ENCODE data around the gene OSBPL2. TPM values are rescaled to one million over a fixed set of nuclear protein-coding genes. Genes with fewer than 3 reads are reported as not detected.

OSBPL2 gene
- polyA plus RNA-seq, 1 donor (not counting 4 experiments of a cell fraction or from before 2014, with no cell fraction given): 15.9 TPM

- Histone ChIP-seq H3K4me3 (ENCODE audit: control insufficient read depth in 2 of 3, extremely low read depth in 1 of 3, insufficient read depth in 2 of 3, low read depth in 1 of 3, low read length in 3 of 3) (peak overlapping the region; percentile 59 to 77 (median 69)), H3K9me3 (ENCODE audit: control insufficient read depth, low read depth, low read length) (no peaks in the 10 kb centered on the region), H3K27ac (ENCODE audit: control insufficient read depth, insufficient read depth, low read length) (peak overlapping the region; percentile 82), H3K4me1 (ENCODE audit: control insufficient read depth, extremely low read depth, insufficient read depth, low read length) (peaks cover 29% of the 10 kb centered on the region), H3K79me2 (ENCODE audit: control insufficient read depth, insufficient read depth, low read length) (peaks cover 38% of the 10 kb centered on the region), H4K20me1 (ENCODE audit: control insufficient read depth, extremely low read depth, insufficient read depth, low read length) (peaks cover 34% of the 10 kb centered on the region), H3K36me3 (ENCODE audit: control insufficient read depth in 2 of 2, extremely low read depth in 1 of 2, insufficient read depth in 2 of 2, low read length in 2 of 2) (peaks cover 21 to 32% of the 10 kb centered on the region in 2 experiments), H3K27me3 (ENCODE audit: control insufficient read depth, extremely low read depth, insufficient read depth, low read length) (no peaks in the 10 kb centered on the region), H3K9ac (ENCODE audit: control insufficient read depth, extremely low read depth, insufficient read depth, low read length) (peak overlapping the region; percentile 88), H3K4me2 (ENCODE audit: control insufficient read depth, extremely low read depth, insufficient read depth, low read depth, low read length) (peak overlapping the region; percentile 88), H2AFZ (ENCODE audit: control insufficient read depth, low read length) (no peak overlapping the region), H3K9me1 (ENCODE audit: control insufficient read depth, extremely low read depth, insufficient read depth, low read length) (no peaks in the 10 kb centered on the region)
- FAIRE-seq (peak; percentile 9), DNase-seq (ENCODE audit: low read depth, low spot score) (peak; percentile 81)
- no peak for TF ChIP-seq EZH2 (IDR thresholded peaks at IDR 0.05; ENCODE audit: low read length)
- TF ChIP-seq, protein P1, sequence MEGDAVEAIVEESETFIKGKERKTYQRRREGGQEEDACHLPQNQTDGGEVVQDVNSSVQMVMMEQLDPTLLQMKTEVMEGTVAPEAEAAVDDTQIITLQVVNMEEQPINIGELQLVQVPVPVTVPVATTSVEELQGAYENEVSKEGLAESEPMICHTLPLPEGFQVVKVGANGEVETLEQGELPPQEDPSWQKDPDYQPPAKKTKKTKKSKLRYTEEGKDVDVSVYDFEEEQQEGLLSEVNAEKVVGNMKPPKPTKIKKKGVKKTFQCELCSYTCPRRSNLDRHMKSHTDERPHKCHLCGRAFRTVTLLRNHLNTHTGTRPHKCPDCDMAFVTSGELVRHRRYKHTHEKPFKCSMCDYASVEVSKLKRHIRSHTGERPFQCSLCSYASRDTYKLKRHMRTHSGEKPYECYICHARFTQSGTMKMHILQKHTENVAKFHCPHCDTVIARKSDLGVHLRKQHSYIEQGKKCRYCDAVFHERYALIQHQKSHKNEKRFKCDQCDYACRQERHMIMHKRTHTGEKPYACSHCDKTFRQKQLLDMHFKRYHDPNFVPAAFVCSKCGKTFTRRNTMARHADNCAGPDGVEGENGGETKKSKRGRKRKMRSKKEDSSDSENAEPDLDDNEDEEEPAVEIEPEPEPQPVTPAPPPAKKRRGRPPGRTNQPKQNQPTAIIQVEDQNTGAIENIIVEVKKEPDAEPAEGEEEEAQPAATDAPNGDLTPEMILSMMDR (optimal IDR thresholded peaks at IDR 0.05 in 1 of 3, IDR thresholded peaks at IDR 0.05 in 1 of 3, conservative IDR thresholded peaks at IDR 0.05 in 1 of 3; ENCODE audit: extremely low read depth in 1 of 3, insufficient read depth in 2 of 3, low read length in 3 of 3): peak; percentile 79 to 91 (median 80)
- dilution Hi-C loops (cut with MboI; ENCODE audit: extremely low pct_ligation_motif_present, low sequenced_read_pairs): no loop called here
Observed at GRCh38 chr20:62301773-62302340, 63.5 kb downstream of the OSBPL2 start.

- H3K4me1 ChIP-seq (ENCODE audit: control insufficient read depth, extremely low read depth, insufficient read depth, low read length): peaks cover 35% of the 10 kb centered on the region
- DNase-seq (ENCODE audit: low read depth, low spot score): peak; percentile 66
- peak within 1 kb of the TSS; percentile 82 for H3K27ac ChIP-seq (ENCODE audit: control insufficient read depth, insufficient read depth, low read length)
- H3K79me2 ChIP-seq (ENCODE audit: control insufficient read depth, insufficient read depth, low read length): peaks cover 43% of the 10 kb centered on the region
- peak within 1 kb of the TSS; percentile 92 for H3K4me2 ChIP-seq (ENCODE audit: control insufficient read depth, extremely low read depth, insufficient read depth, low read depth, low read length)
- no peak for FAIRE-seq
- H3K9ac ChIP-seq (ENCODE audit: control insufficient read depth, extremely low read depth, insufficient read depth, low read length): peak within 1 kb of the TSS; percentile 88
- no peaks in the 10 kb centered on the region for H3K9me1 ChIP-seq (ENCODE audit: control insufficient read depth, extremely low read depth, insufficient read depth, low read length)
- no peaks in the 10 kb centered on the region for H3K9me3 ChIP-seq (ENCODE audit: control insufficient read depth, low read depth, low read length)
- H3K27me3 ChIP-seq (ENCODE audit: control insufficient read depth, extremely low read depth, insufficient read depth, low read length): no peaks in the 10 kb centered on the region
- peaks cover 40% of the 10 kb centered on the region for H4K20me1 ChIP-seq (ENCODE audit: control insufficient read depth, extremely low read depth, insufficient read depth, low read length)
- peak within 1 kb of the TSS; percentile 52 for H2AFZ ChIP-seq (ENCODE audit: control insufficient read depth, low read length)
- peak within 1 kb of the TSS; percentile 59 to 84 (median 77) for H3K4me3 ChIP-seq (ENCODE audit: control insufficient read depth in 2 of 3, extremely low read depth in 1 of 3, insufficient read depth in 2 of 3, low read depth in 1 of 3, low read length in 3 of 3)
- peaks cover 20 to 39% of the 10 kb centered on the region in 2 experiments for H3K36me3 ChIP-seq (ENCODE audit: control insufficient read depth in 2 of 2, extremely low read depth in 1 of 2, insufficient read depth in 2 of 2, low read length in 2 of 2)
- dilution Hi-C loops (cut with MboI; ENCODE audit: extremely low pct_ligation_motif_present, low sequenced_read_pairs): no loop called here
- TF ChIP-seq EZH2 (IDR thresholded peaks at IDR 0.05; ENCODE audit: low read length): no peak
- TF ChIP-seq, protein P1 (optimal IDR thresholded peaks at IDR 0.05 in 1 of 3, IDR thresholded peaks at IDR 0.05 in 1 of 3, conservative IDR thresholded peaks at IDR 0.05 in 1 of 3; ENCODE audit: extremely low read depth in 1 of 3, insufficient read depth in 2 of 3, low read length in 3 of 3): peak; percentile 69 to 89 (median 70)
Observed at GRCh38 chr20:62302341-62303061, 64.2 kb downstream of the OSBPL2 start, which contains the start of gene ADRM1. TSS of gene ADRM1 (plus strand) at chr20:62302997. CDS start at chr20:62303569, 572 bp downstream.

Measured in keratinocyte (primary cell).